ENCODE data around the gene IFT52. TPM values are rescaled to one million over a fixed set of nuclear protein-coding genes. Genes with fewer than 3 reads are reported as not detected.

Gene IFT52
- total RNA-seq, 4 donors from 2014 or later = 20.4 to 24.9 (median 22.4) TPM

GRCh38 chr20:43655937-43656336, 65.2 kb downstream of the IFT52 start:
- TF ChIP-seq CTCF (IDR thresholded peaks at IDR 0.05; ENCODE audit: low read depth) = no peak

- TF ChIP-seq CTCF (IDR thresholded peaks at IDR 0.05; ENCODE audit: low read depth) = no peak
These were observed 67.5 kb downstream of the IFT52 start for GRCh38 chr20:43658069-43658722.

- TF ChIP-seq CTCF (IDR thresholded peaks at IDR 0.05; ENCODE audit: low read depth) = no peak
These were observed 68.1 kb downstream of the IFT52 start for GRCh38 chr20:43658723-43659419.

GRCh38 chr20:43662943-43663655, 72.4 kb downstream of the IFT52 start:
- TF ChIP-seq CTCF (IDR thresholded peaks at IDR 0.05; ENCODE audit: low read depth) = no peak

- no peak for TF ChIP-seq CTCF (IDR thresholded peaks at IDR 0.05; ENCODE audit: low read depth)
These were observed 74.9 kb downstream of the IFT52 start for GRCh38 chr20:43665466-43666176.

- TF ChIP-seq CTCF (IDR thresholded peaks at IDR 0.05; ENCODE audit: low read depth) = no peak
These were observed 75.9 kb downstream of the IFT52 start, which contains the start of gene MYBL2 for GRCh38 chr20:43666376-43667328. Gene MYBL2, plus strand, starts transcription at chr20:43667114. Its CDS starts 170 bp downstream, at chr20:43667284.
